Measurements from ENCODE around the gene WDR18. TPM values are rescaled to one million over a fixed set of nuclear protein-coding genes. Genes with fewer than 3 reads are reported as not detected.

Gene WDR18
- polyA plus RNA-seq, 1 donor (not counting 4 experiments of a cell fraction or from before 2014, with no cell fraction given) = 26.3 TPM

GRCh38 chr19:964116-964520, 20.0 kb upstream of the WDR18 start:
- dilution Hi-C loops (cut with MboI; ENCODE audit: extremely low pct_ligation_motif_present, low sequenced_read_pairs) = no loop called here
- H3K27me3 ChIP-seq (ENCODE audit: control insufficient read depth, extremely low read depth, insufficient read depth, low read length) = no peaks in the 10 kb centered on the region
- H3K4me3 ChIP-seq (ENCODE audit: control insufficient read depth in 2 of 3, extremely low read depth in 1 of 3, insufficient read depth in 2 of 3, low read depth in 1 of 3, low read length in 3 of 3) = no peak overlapping the region
- no peak overlapping the region for H2AFZ ChIP-seq (ENCODE audit: control insufficient read depth, low read length)
- peaks cover 2% of the 10 kb centered on the region for H3K4me1 ChIP-seq (ENCODE audit: control insufficient read depth, extremely low read depth, insufficient read depth, low read length)
- no peak for TF ChIP-seq EZH2 (IDR thresholded peaks at IDR 0.05; ENCODE audit: low read length)
- TF ChIP-seq, protein P1, sequence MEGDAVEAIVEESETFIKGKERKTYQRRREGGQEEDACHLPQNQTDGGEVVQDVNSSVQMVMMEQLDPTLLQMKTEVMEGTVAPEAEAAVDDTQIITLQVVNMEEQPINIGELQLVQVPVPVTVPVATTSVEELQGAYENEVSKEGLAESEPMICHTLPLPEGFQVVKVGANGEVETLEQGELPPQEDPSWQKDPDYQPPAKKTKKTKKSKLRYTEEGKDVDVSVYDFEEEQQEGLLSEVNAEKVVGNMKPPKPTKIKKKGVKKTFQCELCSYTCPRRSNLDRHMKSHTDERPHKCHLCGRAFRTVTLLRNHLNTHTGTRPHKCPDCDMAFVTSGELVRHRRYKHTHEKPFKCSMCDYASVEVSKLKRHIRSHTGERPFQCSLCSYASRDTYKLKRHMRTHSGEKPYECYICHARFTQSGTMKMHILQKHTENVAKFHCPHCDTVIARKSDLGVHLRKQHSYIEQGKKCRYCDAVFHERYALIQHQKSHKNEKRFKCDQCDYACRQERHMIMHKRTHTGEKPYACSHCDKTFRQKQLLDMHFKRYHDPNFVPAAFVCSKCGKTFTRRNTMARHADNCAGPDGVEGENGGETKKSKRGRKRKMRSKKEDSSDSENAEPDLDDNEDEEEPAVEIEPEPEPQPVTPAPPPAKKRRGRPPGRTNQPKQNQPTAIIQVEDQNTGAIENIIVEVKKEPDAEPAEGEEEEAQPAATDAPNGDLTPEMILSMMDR (optimal IDR thresholded peaks at IDR 0.05 in 1 of 3, IDR thresholded peaks at IDR 0.05 in 1 of 3, conservative IDR thresholded peaks at IDR 0.05 in 1 of 3; ENCODE audit: extremely low read depth in 1 of 3, insufficient read depth in 2 of 3, low read length in 3 of 3) = no peak
- peaks cover 2% of the 10 kb centered on the region for H3K9me3 ChIP-seq (ENCODE audit: control insufficient read depth, low read depth, low read length)
- FAIRE-seq (no peak), DNase-seq (ENCODE audit: low read depth, low spot score) (no peak)
- H3K9me1 ChIP-seq (ENCODE audit: control insufficient read depth, extremely low read depth, insufficient read depth, low read length) = no peaks in the 10 kb centered on the region
- H3K27ac ChIP-seq (ENCODE audit: control insufficient read depth, insufficient read depth, low read length) = no peak overlapping the region
- H3K36me3 ChIP-seq (ENCODE audit: control insufficient read depth in 2 of 2, extremely low read depth in 1 of 2, insufficient read depth in 2 of 2, low read length in 2 of 2) = peaks cover 3 to 11% of the 10 kb centered on the region in 2 experiments
- H4K20me1 ChIP-seq (ENCODE audit: control insufficient read depth, extremely low read depth, insufficient read depth, low read length) = no peaks in the 10 kb centered on the region
- no peak overlapping the region for H3K9ac ChIP-seq (ENCODE audit: control insufficient read depth, extremely low read depth, insufficient read depth, low read length)
- H3K4me2 ChIP-seq (ENCODE audit: control insufficient read depth, extremely low read depth, insufficient read depth, low read depth, low read length) = no peak overlapping the region
- H3K79me2 ChIP-seq (ENCODE audit: control insufficient read depth, insufficient read depth, low read length) = no peaks in the 10 kb centered on the region

DNA sequence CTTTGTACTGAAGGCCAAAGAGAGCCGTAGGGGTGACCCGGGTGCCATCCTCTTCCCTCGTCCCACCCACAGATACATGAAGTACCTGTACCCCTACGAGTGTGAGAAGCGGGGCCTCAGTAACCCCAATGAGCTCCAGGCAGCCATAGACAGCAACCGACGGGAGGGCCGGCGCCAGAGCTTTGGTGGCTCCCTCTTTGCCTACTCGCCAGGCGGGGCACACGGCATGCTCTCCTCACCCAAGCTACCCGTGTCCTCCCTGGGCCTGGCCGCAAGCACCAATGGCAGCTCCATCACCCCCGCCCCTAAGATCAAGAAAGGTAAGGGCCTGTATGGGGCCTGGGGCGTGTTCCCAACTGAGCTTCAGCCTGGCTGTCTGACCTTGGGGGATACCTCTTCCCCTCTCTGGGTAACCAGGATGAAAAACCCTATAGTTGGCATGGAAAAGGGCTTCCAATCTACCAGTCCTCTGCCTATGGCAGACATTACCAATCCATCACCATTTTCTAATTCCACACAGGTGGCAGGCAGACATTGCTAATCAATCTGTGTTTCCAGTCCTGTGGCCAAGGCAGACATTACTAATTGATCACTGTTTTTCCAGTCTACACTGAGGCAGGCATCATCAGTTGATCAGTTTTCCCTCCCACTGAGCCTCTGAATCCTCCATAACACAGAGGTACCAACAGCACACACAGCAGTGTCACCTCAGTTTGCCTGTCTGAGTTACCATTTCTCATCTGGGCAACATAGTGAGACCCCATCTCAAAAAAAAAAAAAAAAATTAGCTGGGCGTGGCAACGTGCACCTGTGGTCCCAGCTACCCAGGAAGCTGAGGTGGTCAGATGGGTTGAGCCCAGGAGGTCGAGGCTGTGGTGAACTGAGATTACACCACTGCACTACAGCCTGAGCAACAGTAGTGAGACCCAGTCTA, 19.1 kb upstream of the WDR18 start:
- Histone ChIP-seq H3K4me2 (ENCODE audit: control insufficient read depth, extremely low read depth, insufficient read depth, low read depth, low read length) (no peak overlapping the region), H4K20me1 (ENCODE audit: control insufficient read depth, extremely low read depth, insufficient read depth, low read length) (no peaks in the 10 kb centered on the region), H2AFZ (ENCODE audit: control insufficient read depth, low read length) (no peak overlapping the region), H3K36me3 (ENCODE audit: control insufficient read depth in 2 of 2, extremely low read depth in 1 of 2, insufficient read depth in 2 of 2, low read length in 2 of 2) (peaks cover 6 to 11% of the 10 kb centered on the region in 2 experiments), H3K9me3 (ENCODE audit: control insufficient read depth, low read depth, low read length) (peaks cover 2% of the 10 kb centered on the region), H3K27me3 (ENCODE audit: control insufficient read depth, extremely low read depth, insufficient read depth, low read length) (no peaks in the 10 kb centered on the region), H3K9ac (ENCODE audit: control insufficient read depth, extremely low read depth, insufficient read depth, low read length) (no peak overlapping the region), H3K27ac (ENCODE audit: control insufficient read depth, insufficient read depth, low read length) (no peak overlapping the region), H3K4me3 (ENCODE audit: control insufficient read depth in 2 of 3, extremely low read depth in 1 of 3, insufficient read depth in 2 of 3, low read depth in 1 of 3, low read length in 3 of 3) (no peak overlapping the region), H3K4me1 (ENCODE audit: control insufficient read depth, extremely low read depth, insufficient read depth, low read length) (no peaks in the 10 kb centered on the region), H3K9me1 (ENCODE audit: control insufficient read depth, extremely low read depth, insufficient read depth, low read length) (no peaks in the 10 kb centered on the region), H3K79me2 (ENCODE audit: control insufficient read depth, insufficient read depth, low read length) (no peaks in the 10 kb centered on the region)
- dilution Hi-C loops (cut with MboI; ENCODE audit: extremely low pct_ligation_motif_present, low sequenced_read_pairs) = no loop called here
- FAIRE-seq = no peak
- DNase-seq (ENCODE audit: low read depth, low spot score) = no peak
- no peak for TF ChIP-seq EZH2 (IDR thresholded peaks at IDR 0.05; ENCODE audit: low read length)
- TF ChIP-seq, protein P1 (optimal IDR thresholded peaks at IDR 0.05 in 1 of 3, IDR thresholded peaks at IDR 0.05 in 1 of 3, conservative IDR thresholded peaks at IDR 0.05 in 1 of 3; ENCODE audit: extremely low read depth in 1 of 3, insufficient read depth in 2 of 3, low read length in 3 of 3) = no peak

Data from keratinocyte (primary cell).